Fibroblast of lung (primary cell): ENCODE data around the gene SMG6. TPM values are rescaled to one million over a fixed set of nuclear protein-coding genes. Genes with fewer than 3 reads are reported as not detected.

Source experiments
- DNase-seq, 2 donors: peaks; one replicate each; pipeline versions ENCODE4 v3.0.0 to v3.0.0-alpha.2; 2010; ENCODE audit warnings: low read depth in 2 of 2
- H2AFZ ChIP-seq: 2 replicates; pipeline ENCODE4 v1.5.1; 2012; ENCODE audit warnings: low read length, control low read depth, inconsistent platforms
- H3K27ac ChIP-seq: 2 replicates; pipeline ENCODE4 v1.5.1; 2011; ENCODE audit warnings: low read length, control low read depth; ENCODE audit not compliant: insufficient read depth
- H3K27me3 ChIP-seq: 2 replicates; pipeline ENCODE4 v1.5.1; 2011; ENCODE audit warnings: mild to moderate bottlenecking, low read length; ENCODE audit not compliant: control insufficient read depth, insufficient read depth
- H3K36me3 ChIP-seq: 2 replicates; pipeline ENCODE4 v1.5.1; 2011; ENCODE audit warnings: low read length; ENCODE audit not compliant: control insufficient read depth, insufficient read depth
- H3K4me1 ChIP-seq: 2 replicates; pipeline ENCODE4 v1.5.1; 2011; ENCODE audit warnings: low read length; ENCODE audit not compliant: control insufficient read depth, insufficient read depth; ENCODE audit errors: extremely low read depth
- H3K4me2 ChIP-seq: 2 replicates; pipeline ENCODE4 v1.5.1; 2011; ENCODE audit warnings: low read length, control low read depth; ENCODE audit not compliant: insufficient read depth; ENCODE audit errors: extremely low read depth
- H3K4me3 ChIP-seq, 4 experiments: fragments of 200-600 bp in 1 of 4; sonication (generic) in 1 of 4; replicated peaks in 1 of 4; 2 replicates each; pipeline ENCODE4 v1.5.1; 2011 to 2016; ENCODE audit warnings: low read length in 4 of 4, low read depth in 3 of 4, mild to moderate bottlenecking in 3 of 4, control low read depth in 2 of 4, inconsistent platforms in 1 of 4, mixed read lengths in 1 of 4; ENCODE audit not compliant: insufficient read depth in 1 of 4; ENCODE audit errors: control extremely low read depth in 1 of 4
- H3K79me2 ChIP-seq: 2 replicates; pipeline ENCODE4 v1.5.1; 2012; ENCODE audit warnings: mild to moderate bottlenecking, low read length, inconsistent platforms; ENCODE audit not compliant: control insufficient read depth, insufficient read depth
- H3K9ac ChIP-seq: 2 replicates; pipeline ENCODE4 v1.5.1; 2011; ENCODE audit warnings: mild to moderate bottlenecking, low read length, control low read depth; ENCODE audit not compliant: insufficient read depth
- H3K9me3 ChIP-seq: 2 replicates; pipeline ENCODE4 v1.5.1; 2012; ENCODE audit warnings: low read depth, low read length; ENCODE audit not compliant: control insufficient read depth, insufficient read depth
- H4K20me1 ChIP-seq: 2 replicates; pipeline ENCODE4 v1.5.1; 2011; ENCODE audit warnings: low read length; ENCODE audit not compliant: control insufficient read depth, insufficient read depth; ENCODE audit errors: extremely low read depth
- EZH2 ChIP-seq: IDR thresholded peaks from 2 replicates; pipeline ENCODE4 v1.5.1; 2012; ENCODE audit warnings: low read length, control low read depth, mild to moderate bottlenecking; ENCODE audit errors: missing control alignments
- polyA plus RNA-seq, 2 donors: library from polyadenylated mRNA; depleted of rRNA in 1 of 2; stranded (reverse) in 1 of 2; unstranded in 1 of 2; fragments of >200 nt; gene quantifications; 2 replicates each; pipeline ENCODE4 v1.2.1, GENCODE V29; 2011 to 2012; ENCODE audit warnings: missing spikeins in 1 of 2
- total RNA-seq: library from RNA; depleted of rRNA; stranded (reverse); fragments of >200 nt; gene quantifications from 2 replicates; pipeline ENCODE4 v1.2.1, GENCODE V29; 2014
- TF ChIP-seq, protein P1 (sequence below), 2 donors: IDR thresholded peaks in 1 of 2; conservative IDR thresholded peaks in 1 of 2; 1 replicate in 1 of 2; 2 replicates in 1 of 2; pipeline ENCODE4 v1.5.1; 2011 to 2012; ENCODE audit warnings: low read length in 2 of 2, control low read depth in 1 of 2, inconsistent platforms in 1 of 2, low read depth in 1 of 2, mild to moderate bottlenecking in 1 of 2

The SMG6 gene
- total and polyA plus RNA-seq, 2 donors (not counting 1 experiment from before 2014, with no cell fraction given), result 14.7 to 29.9 TPM

DNA sequence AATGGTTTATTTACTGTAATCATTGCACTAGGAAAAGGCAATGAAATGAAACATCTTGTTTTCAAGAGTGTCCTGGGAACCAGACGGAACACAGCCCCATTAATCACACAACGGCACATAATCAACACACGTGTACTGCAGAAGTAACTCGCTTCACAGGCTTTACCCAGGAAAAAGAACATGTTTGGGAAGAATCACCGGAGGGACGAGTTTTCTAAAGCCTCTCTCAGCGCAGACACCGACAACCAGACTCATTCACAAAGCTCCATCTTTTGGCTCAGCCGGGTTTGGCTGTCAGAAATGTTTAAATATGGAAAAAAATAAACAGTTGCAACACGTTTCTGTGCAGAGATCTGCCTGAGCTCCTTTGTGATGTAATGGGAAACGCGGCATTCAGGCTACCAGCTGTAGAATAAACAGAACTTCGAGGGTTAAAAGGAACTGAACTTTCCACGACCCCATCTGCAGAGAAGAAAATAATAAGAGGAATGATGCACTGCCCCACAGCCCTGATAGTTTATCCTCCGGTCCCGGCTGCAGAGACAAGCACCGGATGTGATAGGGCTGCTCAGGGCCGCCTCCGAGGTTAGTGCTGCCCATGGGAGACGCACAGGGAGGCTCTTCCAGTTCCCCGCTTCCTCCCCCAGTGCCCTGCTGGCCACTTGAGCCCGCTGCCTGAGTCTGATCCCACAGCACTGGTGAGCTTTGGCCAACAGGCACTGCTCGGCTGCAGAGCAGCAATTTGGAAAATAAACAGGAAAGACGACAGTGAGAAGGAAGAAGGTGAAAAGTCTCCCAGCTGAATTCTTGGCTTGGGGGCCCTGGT lies 128.9 kb downstream of the SMG6 start:
- TF ChIP-seq EZH2, result no peak
- TF ChIP-seq, protein P1, sequence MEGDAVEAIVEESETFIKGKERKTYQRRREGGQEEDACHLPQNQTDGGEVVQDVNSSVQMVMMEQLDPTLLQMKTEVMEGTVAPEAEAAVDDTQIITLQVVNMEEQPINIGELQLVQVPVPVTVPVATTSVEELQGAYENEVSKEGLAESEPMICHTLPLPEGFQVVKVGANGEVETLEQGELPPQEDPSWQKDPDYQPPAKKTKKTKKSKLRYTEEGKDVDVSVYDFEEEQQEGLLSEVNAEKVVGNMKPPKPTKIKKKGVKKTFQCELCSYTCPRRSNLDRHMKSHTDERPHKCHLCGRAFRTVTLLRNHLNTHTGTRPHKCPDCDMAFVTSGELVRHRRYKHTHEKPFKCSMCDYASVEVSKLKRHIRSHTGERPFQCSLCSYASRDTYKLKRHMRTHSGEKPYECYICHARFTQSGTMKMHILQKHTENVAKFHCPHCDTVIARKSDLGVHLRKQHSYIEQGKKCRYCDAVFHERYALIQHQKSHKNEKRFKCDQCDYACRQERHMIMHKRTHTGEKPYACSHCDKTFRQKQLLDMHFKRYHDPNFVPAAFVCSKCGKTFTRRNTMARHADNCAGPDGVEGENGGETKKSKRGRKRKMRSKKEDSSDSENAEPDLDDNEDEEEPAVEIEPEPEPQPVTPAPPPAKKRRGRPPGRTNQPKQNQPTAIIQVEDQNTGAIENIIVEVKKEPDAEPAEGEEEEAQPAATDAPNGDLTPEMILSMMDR (conservative IDR thresholded peaks at IDR 0.05 in 1 of 2, IDR thresholded peaks at IDR 0.05 in 1 of 2; ENCODE audit: low read depth in 1 of 2, low read length in 2 of 2), result peak in 1 of 2 donors; percentile 20
- Histone ChIP-seq H3K4me3 (peak overlapping the region in 2 of 4 experiments; percentile 25 to 26), H3K79me2 (no peaks in the 10 kb centered on the region), H3K4me2 (peak overlapping the region; percentile 85), H3K27ac (peak overlapping the region; percentile 96), H3K9ac (peak overlapping the region; percentile 69), H2AFZ (no peak overlapping the region), H3K4me1 (peaks cover 67% of the 10 kb centered on the region), H4K20me1 (no peaks in the 10 kb centered on the region), H3K9me3 (no peaks in the 10 kb centered on the region), H3K36me3 (no peaks in the 10 kb centered on the region), H3K27me3 (no peaks in the 10 kb centered on the region)
- DNase-seq, result peak; percentile 97 to 100

DNA sequence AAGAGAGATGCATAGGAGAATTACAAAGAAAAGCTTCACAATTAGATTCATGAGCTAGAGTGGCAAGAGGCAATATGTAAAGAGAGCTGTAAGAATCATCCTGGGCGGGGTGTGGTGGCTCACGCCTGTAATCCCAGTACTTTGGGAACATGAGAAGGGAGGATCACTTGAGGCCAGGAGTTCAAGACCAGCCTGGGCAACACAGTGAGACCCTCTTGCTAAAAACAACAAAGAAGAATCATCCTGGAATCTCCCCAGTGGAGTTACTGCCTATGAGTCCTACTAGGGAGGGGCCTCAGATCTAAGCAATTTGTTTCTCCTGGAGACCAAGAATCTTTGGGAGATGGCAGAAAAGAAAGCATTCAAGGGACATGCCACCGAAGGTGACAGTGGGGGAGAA lies 129.6 kb downstream of the SMG6 start:
- peak in 1 of 2 donors; percentile 67 for DNase-seq
- H3K79me2 ChIP-seq, result no peaks in the 10 kb centered on the region
- peaks cover 63% of the 10 kb centered on the region for H3K4me1 ChIP-seq
- H3K27me3 ChIP-seq, result no peaks in the 10 kb centered on the region
- H3K9me3 ChIP-seq, result no peaks in the 10 kb centered on the region
- no peak overlapping the region for H2AFZ ChIP-seq
- TF ChIP-seq, protein P1 (conservative IDR thresholded peaks at IDR 0.05 in 1 of 2, IDR thresholded peaks at IDR 0.05 in 1 of 2; ENCODE audit: low read depth in 1 of 2, low read length in 2 of 2), result no peak
- no peak for TF ChIP-seq EZH2
- H3K27ac ChIP-seq, result peak overlapping the region; percentile 96
- peak overlapping the region in 2 of 4 experiments; percentile 25 to 26 for H3K4me3 ChIP-seq
- no peaks in the 10 kb centered on the region for H4K20me1 ChIP-seq
- peaks cover 3% of the 10 kb centered on the region for H3K36me3 ChIP-seq
- H3K4me2 ChIP-seq, result peak overlapping the region; percentile 85
- H3K9ac ChIP-seq, result peak overlapping the region; percentile 69

- Histone ChIP-seq H3K4me1 (peaks cover 53% of the 10 kb centered on the region), H2AFZ (no peak overlapping the region), H3K9ac (peak overlapping the region; percentile 64), H3K27me3 (no peaks in the 10 kb centered on the region), H3K27ac (peak overlapping the region; percentile 96), H3K4me2 (peak overlapping the region; percentile 79), H3K36me3 (peaks cover 3% of the 10 kb centered on the region), H3K9me3 (no peaks in the 10 kb centered on the region), H4K20me1 (no peaks in the 10 kb centered on the region), H3K79me2 (no peaks in the 10 kb centered on the region), H3K4me3 (peak overlapping the region in 1 of 4 experiments; percentile 9)
- peak; percentile 60 to 81 for DNase-seq
- no peak for TF ChIP-seq EZH2
- TF ChIP-seq, protein P1 (conservative IDR thresholded peaks at IDR 0.05 in 1 of 2, IDR thresholded peaks at IDR 0.05 in 1 of 2; ENCODE audit: low read depth in 1 of 2, low read length in 2 of 2), result no peak
Measured at GRCh38 chr17:2172999-2173398, 130.6 kb downstream of the SMG6 start.
